Gastrocnemius medialis (tissue), 4 donors: ENCODE results near the gene SERPINC1.

ENCODE experiments used
- POLR2A ChIP-seq, 2 donors: fragments of 450-650 bp; IDR thresholded peaks; one replicate each; pipeline ENCODE4 v1.6.1; 2017; ENCODE audit warnings: antibody characterized with exemption in 2 of 2, mild to moderate bottlenecking in 2 of 2, moderate library complexity in 2 of 2
- TF ChIP-seq, protein P1 (sequence below), 5 experiments: fragments of 450-650 bp in 3 of 5; fragments of 200-600 bp in 2 of 5; sonication (generic) in 2 of 5; IDR thresholded peaks in 4 of 5; conservative IDR thresholded peaks in 1 of 5; 1 replicate in 4 of 5; 2 replicates in 1 of 5; pipeline ENCODE4 v1.5.1; 2016 to 2019; ENCODE audit warnings: antibody characterized with exemption in 5 of 5, mild to moderate bottlenecking in 3 of 5, moderate library complexity in 3 of 5

DNA sequence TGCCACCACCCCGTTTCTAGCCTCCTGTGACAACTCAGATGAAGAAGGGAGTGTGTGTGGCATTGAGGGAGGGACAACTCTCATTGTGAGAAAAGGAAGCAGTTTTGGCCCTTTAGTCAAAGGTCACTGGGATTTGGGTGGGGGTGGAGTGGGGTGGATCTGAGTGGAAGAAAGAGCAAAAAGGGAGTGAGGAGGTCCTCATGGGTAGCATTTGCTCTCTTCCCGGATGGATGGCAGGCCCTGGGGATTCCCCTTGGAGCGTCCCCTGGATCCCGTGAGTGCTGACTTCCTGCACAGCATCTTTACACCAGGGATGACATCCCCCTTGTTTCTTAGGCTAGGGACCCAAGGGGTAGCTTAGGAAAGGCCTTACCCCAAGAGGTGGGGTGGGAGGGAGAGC is 460 bp downstream of the SERPINC1 start:
- TF ChIP-seq POLR2A (IDR thresholded peaks at IDR 0.05) = no peak
- TF ChIP-seq, protein P1, sequence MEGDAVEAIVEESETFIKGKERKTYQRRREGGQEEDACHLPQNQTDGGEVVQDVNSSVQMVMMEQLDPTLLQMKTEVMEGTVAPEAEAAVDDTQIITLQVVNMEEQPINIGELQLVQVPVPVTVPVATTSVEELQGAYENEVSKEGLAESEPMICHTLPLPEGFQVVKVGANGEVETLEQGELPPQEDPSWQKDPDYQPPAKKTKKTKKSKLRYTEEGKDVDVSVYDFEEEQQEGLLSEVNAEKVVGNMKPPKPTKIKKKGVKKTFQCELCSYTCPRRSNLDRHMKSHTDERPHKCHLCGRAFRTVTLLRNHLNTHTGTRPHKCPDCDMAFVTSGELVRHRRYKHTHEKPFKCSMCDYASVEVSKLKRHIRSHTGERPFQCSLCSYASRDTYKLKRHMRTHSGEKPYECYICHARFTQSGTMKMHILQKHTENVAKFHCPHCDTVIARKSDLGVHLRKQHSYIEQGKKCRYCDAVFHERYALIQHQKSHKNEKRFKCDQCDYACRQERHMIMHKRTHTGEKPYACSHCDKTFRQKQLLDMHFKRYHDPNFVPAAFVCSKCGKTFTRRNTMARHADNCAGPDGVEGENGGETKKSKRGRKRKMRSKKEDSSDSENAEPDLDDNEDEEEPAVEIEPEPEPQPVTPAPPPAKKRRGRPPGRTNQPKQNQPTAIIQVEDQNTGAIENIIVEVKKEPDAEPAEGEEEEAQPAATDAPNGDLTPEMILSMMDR (IDR thresholded peaks at IDR 0.05 in 4 of 5, conservative IDR thresholded peaks at IDR 0.05 in 1 of 5) = no peak
